BJ (cell line): Measurements from ENCODE around the gene PDCD1. TPM values are rescaled to one million over a fixed set of nuclear protein-coding genes. Genes with fewer than 3 reads are reported as not detected.

ENCODE experiments used
- CTCF ChIA-PET: fragments of 350-600 bp; formaldehyde crosslinking; extraction: SDS; loops from one replicate; lab custom pipeline; 2021; ENCODE audit warnings: antibody characterized with exemption, inconsistent platforms; lab: Yijun Ruan, JAX
- POLR2A ChIA-PET: fragments of 300-600 bp; sonication (Branson Sonifier 250); formaldehyde crosslinking; extraction: SDS; loops from one replicate; lab custom pipeline; 2021; ENCODE audit warnings: antibody characterized with exemption; lab: Charles Lee
- DNase-seq: peaks from one replicate; pipeline ENCODE4 v3.0.0-alpha.2; 2011; ENCODE audit warnings: low read depth
- H3K27me3 ChIP-seq: 2 replicates; pipeline ENCODE4 v1.6.0; 2011; ENCODE audit warnings: low read length; ENCODE audit not compliant: control insufficient read depth, insufficient read depth
- H3K36me3 ChIP-seq: 2 replicates; pipeline ENCODE4 v1.5.1; 2011; ENCODE audit warnings: low read length; ENCODE audit not compliant: control insufficient read depth, insufficient read depth
- H3K4me3 ChIP-seq: 2 replicates; pipeline ENCODE4 v1.5.1; 2011; ENCODE audit warnings: low read depth, mild to moderate bottlenecking, control low read depth, low read length
- polyA plus RNA-seq: library from polyadenylated mRNA; depleted of rRNA; stranded (reverse); fragments of >200 nt; gene quantifications from 2 replicates; pipeline ENCODE4 v1.2.3, GENCODE V29; 2011
- TF ChIP-seq, protein P1 (sequence below): IDR thresholded peaks from 2 replicates; pipeline ENCODE4 v1.5.1; 2011; ENCODE audit warnings: low read depth, mild to moderate bottlenecking, control low read depth, inconsistent platforms, low read length, moderate library complexity; ENCODE audit not compliant: insufficient read depth

PDCD1 gene
- polyA plus RNA-seq, 1 experiment: not detected

DNA sequence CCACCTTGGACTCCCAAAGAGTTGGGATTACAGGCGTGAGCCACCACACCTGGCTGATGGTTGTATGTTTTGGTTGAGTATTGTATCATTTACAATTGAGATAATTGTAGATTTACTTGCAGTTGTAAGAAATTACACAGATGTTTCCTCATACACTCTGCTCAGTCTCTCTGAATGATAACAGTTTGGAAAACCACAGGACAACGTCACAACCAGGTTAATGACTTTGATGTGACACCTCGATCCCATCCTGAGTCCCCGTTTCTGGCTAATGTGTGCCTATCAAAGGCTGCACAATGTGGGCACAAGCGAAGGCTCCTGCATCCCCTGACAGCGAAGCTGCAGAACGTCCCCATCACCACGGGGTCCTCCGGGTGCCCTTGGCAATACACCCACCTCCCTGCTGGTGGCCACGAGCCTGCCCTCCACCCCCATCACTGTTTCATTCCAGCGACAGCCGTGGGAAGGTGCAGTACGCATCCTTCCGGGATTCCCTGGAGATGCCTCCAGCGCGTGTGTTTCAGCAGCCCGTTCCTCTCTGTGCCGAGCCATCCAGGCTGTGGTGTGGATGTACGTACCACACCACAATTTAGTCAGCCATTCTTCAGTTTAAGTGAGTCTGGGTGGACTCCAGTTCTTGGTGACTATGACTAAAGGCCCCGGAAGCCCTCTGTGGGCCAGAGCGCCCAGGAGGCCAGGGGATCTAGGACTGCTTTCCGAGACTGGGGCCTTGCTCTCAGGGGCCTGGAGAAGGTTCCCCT is 4.3 kb upstream of the PDCD1 start:
- H3K27me3 ChIP-seq: peaks cover 20% of the 10 kb centered on the region
- TF ChIP-seq, protein P1, sequence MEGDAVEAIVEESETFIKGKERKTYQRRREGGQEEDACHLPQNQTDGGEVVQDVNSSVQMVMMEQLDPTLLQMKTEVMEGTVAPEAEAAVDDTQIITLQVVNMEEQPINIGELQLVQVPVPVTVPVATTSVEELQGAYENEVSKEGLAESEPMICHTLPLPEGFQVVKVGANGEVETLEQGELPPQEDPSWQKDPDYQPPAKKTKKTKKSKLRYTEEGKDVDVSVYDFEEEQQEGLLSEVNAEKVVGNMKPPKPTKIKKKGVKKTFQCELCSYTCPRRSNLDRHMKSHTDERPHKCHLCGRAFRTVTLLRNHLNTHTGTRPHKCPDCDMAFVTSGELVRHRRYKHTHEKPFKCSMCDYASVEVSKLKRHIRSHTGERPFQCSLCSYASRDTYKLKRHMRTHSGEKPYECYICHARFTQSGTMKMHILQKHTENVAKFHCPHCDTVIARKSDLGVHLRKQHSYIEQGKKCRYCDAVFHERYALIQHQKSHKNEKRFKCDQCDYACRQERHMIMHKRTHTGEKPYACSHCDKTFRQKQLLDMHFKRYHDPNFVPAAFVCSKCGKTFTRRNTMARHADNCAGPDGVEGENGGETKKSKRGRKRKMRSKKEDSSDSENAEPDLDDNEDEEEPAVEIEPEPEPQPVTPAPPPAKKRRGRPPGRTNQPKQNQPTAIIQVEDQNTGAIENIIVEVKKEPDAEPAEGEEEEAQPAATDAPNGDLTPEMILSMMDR: no peak
- no peak for DNase-seq
- POLR2A ChIA-PET: no interaction called here
- no peak overlapping the region for H3K4me3 ChIP-seq
- CTCF ChIA-PET: no interaction called here
- H3K36me3 ChIP-seq: no peaks in the 10 kb centered on the region

DNA sequence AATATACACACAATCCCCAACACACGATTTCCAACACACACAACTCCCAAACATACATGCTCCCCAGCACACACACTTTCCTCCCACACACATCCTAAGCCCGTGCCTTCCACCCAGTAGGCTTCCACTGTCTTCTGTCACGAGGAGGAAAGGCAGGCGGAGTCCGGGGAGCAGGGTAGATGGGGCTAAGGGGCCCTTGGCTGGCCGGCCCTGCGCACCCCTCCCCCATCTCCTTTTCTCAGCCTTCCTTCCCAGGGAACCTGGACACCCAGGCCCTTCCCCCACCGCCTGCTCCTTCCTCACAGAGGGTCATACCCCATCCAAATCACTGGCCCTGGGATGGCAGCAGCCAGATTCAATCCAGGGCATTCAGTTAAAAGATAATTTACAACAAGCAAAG is 3.4 kb upstream of the PDCD1 start:
- H3K4me3 ChIP-seq: no peak overlapping the region
- peaks cover 13% of the 10 kb centered on the region for H3K27me3 ChIP-seq
- ChIA-PET POLR2A (no interaction called here), CTCF (no interaction called here)
- DNase-seq: no peak
- TF ChIP-seq, protein P1: no peak
- no peaks in the 10 kb centered on the region for H3K36me3 ChIP-seq

- POLR2A ChIA-PET: no interaction called here
Measured at GRCh38 chr2:241861264-241861663, 2.6 kb upstream of the PDCD1 start.

GRCh38 chr2:241860184-241861078 is 1.7 kb upstream of the PDCD1 start:
- ChIA-PET CTCF (interaction anchor here (0.6 to 1.3 kb wide), 2 partner anchors 14 to 19 kb away, joined by 3 to 4 read pairs; no protein-coding TSS in a partner anchor), POLR2A (interaction anchor here (0.6 kb wide), 1 partner anchor 8 kb away, joined by 3 read pairs; no protein-coding TSS in a partner anchor)
- TF ChIP-seq, protein P1: no peak
- Histone ChIP-seq H3K36me3 (no peaks in the 10 kb centered on the region), H3K27me3 (peaks cover 1% of the 10 kb centered on the region; the same call in 1 of the 2 replicates), H3K4me3 (no peak overlapping the region)
- DNase-seq: no peak

More at GRCh38 chr2:241861264-241861663, 2.6 kb upstream of the PDCD1 start:
- CTCF ChIA-PET: no interaction called here
- H3K36me3 ChIP-seq: no peaks in the 10 kb centered on the region
- TF ChIP-seq, protein P1: no peak
- H3K4me3 ChIP-seq: no peak overlapping the region
- no peak for DNase-seq
- peaks cover 5% of the 10 kb centered on the region for H3K27me3 ChIP-seq
